Progenitor cell of endocrine pancreas (in vitro differentiated cells): ENCODE results near the gene A4GALT. TPM values are rescaled to one million over a fixed set of nuclear protein-coding genes. Genes with fewer than 3 reads are reported as not detected.

ENCODE experiments used
- DNase-seq: peaks from one replicate; pipeline ENCODE4 v3.0.0; 2021; ENCODE audit warnings: low spot score; ENCODE audit not compliant: unreplicated experiment
- H3K27ac Mint-ChIP-seq: 2 replicates; pipeline ENCODE4 v1.8.0; 2021; ENCODE audit warnings: mild to moderate bottlenecking, moderate library complexity, mixed read lengths
- H3K27me3 Mint-ChIP-seq: 2 replicates; pipeline ENCODE4 v1.8.0; 2021; ENCODE audit warnings: mixed read lengths
- H3K36me3 Mint-ChIP-seq: 2 replicates; pipeline ENCODE4 v1.8.0; 2022; ENCODE audit warnings: mixed read lengths; ENCODE audit not compliant: insufficient read depth
- H3K4me1 Mint-ChIP-seq: 2 replicates; pipeline ENCODE4 v1.8.0; 2021; ENCODE audit warnings: low read depth, mixed read lengths
- H3K4me3 Mint-ChIP-seq: 2 replicates; pipeline ENCODE4 v1.8.0; 2021; ENCODE audit warnings: low read depth, mild to moderate bottlenecking, moderate library complexity, mixed read lengths
- H3K9me3 Mint-ChIP-seq: 2 replicates; pipeline ENCODE4 v1.8.0; 2021; ENCODE audit warnings: low read depth, mixed read lengths
- total RNA-seq: library from RNA; stranded (reverse); gene quantifications from 2 replicates; pipeline ENCODE4 v1.2.1, GENCODE V29; 2021
- TF ChIP-seq, protein P1 (sequence below): fragments of 200-600 bp; sonication (generic); IDR thresholded peaks from one replicate; pipeline ENCODE4 v1.5.0; 2021; ENCODE audit warnings: antibody characterized with exemption, mild to moderate bottlenecking; ENCODE audit not compliant: unreplicated experiment

A4GALT gene
- total RNA-seq, 1 donor from 2014 or later, result 1.1 TPM

DNA sequence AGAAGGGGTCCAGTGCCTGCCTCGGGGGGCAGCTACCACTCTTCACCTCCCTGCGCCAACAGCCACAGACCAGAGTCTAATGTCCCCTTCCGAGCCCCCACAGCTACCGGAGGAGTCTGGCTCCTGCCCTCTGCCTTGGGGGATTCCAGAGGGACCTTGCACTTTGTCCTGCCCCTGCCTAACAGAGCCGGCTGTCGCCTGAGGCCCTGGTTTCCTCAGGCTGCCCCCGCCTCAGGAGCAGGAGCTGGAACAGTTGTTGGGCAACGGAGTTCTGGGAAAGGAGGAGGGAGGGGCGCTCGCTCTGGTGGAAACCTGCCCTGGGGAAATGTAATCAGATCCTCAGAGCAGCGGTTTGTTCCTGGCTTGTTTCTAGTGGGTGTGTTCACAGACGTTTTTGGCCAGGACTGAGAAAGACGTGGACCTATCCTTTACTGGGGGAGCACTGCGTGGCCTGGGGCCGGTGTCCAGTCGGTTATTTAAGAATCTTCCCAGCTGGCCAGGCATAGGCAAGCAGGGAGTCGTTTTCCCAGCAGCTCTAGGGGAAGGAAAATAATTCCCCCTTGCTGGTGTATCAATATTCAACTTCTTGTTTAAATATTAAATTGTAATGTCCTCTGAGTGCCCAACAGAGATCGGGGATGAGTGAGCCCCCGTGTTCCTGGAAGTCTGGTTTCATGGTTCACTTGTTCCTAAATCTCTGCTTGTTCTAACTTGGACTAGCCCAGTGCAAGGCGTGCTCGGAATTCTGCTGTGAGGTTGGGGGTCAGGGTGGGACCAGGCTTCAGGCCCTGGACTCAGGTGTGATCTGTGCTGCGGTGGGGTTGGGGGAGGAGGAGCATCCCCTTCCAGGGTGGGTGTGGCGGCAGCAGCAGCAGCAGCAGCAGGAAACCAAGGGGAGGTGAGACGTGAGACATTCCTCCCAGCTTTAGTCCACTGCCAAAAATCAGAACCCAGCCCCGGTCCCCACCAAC is 32.1 kb downstream of the A4GALT start:
- no peak overlapping the region for H3K4me3 Mint-ChIP-seq
- TF ChIP-seq, protein P1, sequence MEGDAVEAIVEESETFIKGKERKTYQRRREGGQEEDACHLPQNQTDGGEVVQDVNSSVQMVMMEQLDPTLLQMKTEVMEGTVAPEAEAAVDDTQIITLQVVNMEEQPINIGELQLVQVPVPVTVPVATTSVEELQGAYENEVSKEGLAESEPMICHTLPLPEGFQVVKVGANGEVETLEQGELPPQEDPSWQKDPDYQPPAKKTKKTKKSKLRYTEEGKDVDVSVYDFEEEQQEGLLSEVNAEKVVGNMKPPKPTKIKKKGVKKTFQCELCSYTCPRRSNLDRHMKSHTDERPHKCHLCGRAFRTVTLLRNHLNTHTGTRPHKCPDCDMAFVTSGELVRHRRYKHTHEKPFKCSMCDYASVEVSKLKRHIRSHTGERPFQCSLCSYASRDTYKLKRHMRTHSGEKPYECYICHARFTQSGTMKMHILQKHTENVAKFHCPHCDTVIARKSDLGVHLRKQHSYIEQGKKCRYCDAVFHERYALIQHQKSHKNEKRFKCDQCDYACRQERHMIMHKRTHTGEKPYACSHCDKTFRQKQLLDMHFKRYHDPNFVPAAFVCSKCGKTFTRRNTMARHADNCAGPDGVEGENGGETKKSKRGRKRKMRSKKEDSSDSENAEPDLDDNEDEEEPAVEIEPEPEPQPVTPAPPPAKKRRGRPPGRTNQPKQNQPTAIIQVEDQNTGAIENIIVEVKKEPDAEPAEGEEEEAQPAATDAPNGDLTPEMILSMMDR, result no peak
- no peaks in the 10 kb centered on the region for H3K9me3 Mint-ChIP-seq
- peaks cover 8% of the 10 kb centered on the region for H3K27me3 Mint-ChIP-seq
- peaks cover 13% of the 10 kb centered on the region for H3K4me1 Mint-ChIP-seq
- H3K36me3 Mint-ChIP-seq, result no peaks in the 10 kb centered on the region
- H3K27ac Mint-ChIP-seq, result peak overlapping the region; percentile 45
- no peak for DNase-seq

DNA sequence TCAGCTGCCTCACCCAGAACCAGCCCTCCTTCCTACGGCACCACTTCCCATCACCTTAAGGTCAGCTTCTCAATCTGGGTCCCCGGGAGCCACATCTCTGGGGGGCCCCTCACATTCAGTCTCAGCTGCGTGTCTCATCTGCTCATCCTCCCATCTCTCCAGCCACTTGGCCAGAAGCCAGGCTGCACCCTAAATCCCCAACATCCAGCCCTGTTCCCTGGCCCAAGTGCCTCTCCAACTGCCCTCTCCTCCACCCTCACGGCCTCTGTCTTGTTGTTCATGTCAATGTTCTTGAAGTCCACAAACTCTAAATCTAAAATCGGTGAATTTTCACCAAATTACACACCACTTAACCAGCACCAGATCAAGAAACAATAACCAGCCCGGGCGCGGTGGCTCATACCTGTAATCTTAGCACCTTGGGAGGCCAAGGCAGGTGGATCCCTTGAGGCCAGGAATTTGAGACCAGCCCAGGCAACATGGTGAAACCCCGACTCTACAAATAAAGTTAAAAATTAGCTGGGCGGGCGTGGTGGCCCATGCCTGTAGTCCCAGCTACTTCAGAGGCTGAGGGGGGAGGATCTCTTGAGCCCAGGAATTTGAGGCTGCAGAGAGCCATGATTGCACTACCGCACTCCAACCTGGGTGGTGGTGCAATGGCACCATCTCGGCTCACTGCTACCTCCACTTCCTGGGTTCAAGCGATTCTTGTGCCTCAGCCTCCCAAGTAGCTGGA is 33.7 kb downstream of the A4GALT start:
- H3K4me3 Mint-ChIP-seq, result no peak overlapping the region
- no peak for DNase-seq
- peaks cover 13% of the 10 kb centered on the region for H3K4me1 Mint-ChIP-seq
- no peaks in the 10 kb centered on the region for H3K9me3 Mint-ChIP-seq
- H3K27ac Mint-ChIP-seq, result peak overlapping the region; percentile 60
- TF ChIP-seq, protein P1, result no peak
- no peaks in the 10 kb centered on the region for H3K36me3 Mint-ChIP-seq
- peaks cover 13% of the 10 kb centered on the region for H3K27me3 Mint-ChIP-seq

DNA sequence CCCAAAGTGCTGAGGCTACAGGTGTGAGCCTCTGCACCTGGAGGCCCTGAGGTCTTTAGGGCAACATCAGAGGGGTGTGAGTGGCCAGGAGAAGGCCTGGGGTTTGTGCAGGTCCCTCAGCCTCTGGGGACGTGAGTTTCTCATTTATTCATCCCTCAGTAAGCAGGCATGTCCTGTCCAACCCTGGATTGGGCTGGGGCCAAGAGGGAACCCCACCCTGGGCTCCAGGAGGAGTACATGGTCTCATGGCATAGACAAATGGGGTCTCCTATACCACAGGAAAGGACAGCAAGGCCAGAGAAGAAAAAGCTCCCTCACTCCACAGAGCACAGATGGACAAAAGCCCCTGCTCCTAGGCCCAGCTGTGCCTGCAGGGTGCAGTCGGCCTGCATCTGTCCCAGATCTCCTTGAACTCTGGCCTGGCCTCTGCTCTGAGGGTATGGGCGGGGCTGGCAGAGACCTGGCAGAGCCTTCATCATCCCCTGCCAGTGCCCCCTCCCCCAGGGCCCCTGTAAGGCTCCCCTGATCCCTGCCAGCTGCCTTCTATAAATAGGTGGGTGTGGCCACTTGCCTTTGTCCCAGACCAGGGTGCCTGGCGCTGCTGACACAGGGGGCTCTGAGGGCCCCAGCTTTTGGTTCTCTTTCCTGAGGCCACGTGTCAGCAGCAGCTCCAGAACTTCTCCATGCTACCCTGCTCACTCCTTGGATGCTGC is 34.6 kb downstream of the A4GALT start:
- no peak overlapping the region for H3K27ac Mint-ChIP-seq
- DNase-seq, result no peak
- H3K36me3 Mint-ChIP-seq, result no peaks in the 10 kb centered on the region
- H3K4me1 Mint-ChIP-seq, result peaks cover 13% of the 10 kb centered on the region
- TF ChIP-seq, protein P1, result no peak
- no peaks in the 10 kb centered on the region for H3K9me3 Mint-ChIP-seq
- H3K4me3 Mint-ChIP-seq, result no peak overlapping the region
- peaks cover 13% of the 10 kb centered on the region for H3K27me3 Mint-ChIP-seq

DNA sequence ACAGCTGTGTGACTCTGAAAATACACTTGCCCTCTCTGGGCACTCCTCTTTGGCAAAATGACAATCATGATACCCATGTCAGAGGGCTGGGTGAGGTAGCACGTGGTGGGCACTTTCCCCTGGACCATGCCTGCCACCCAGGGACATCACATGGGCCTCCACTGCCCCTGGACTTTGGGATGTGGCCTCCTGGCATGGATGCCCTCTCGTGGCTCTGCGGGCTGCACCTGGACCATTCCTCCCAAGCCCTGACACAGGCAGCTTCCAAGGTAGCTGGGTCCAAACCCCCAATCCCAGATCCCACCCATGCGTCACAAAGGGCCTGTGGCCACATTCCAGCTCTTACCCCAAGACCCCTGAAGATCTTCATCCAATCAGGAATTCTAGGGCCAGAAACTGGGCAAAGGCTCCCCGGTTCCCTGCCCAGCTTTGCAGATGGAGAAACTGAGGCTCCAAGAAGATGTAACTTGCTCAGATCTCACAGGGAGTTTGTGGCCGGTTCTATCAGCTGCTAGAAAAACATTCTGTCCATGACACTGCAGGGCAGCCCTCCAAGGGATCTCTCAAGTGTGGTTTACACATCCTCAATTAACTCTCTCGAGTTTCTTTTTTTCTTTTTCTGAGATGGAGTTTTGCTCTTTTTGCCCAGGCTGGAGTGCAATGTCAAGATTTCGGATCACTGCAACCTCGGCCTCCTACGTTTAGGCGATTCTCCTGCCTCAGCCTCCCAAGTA is 36.0 kb downstream of the A4GALT start:
- Mint-ChIP-seq H3K27me3 (peaks cover 13% of the 10 kb centered on the region), H3K27ac (no peak overlapping the region), H3K4me3 (no peak overlapping the region), H3K4me1 (peaks cover 13% of the 10 kb centered on the region), H3K36me3 (no peaks in the 10 kb centered on the region), H3K9me3 (no peaks in the 10 kb centered on the region)
- no peak for DNase-seq
- TF ChIP-seq, protein P1, result no peak
